ENCODE data around the gene PIH1D1. TPM values are rescaled to one million over a fixed set of nuclear protein-coding genes. Genes with fewer than 3 reads are reported as not detected.
A peak's percentile ranks its signal among the peaks of the same experiment; 100 is the strongest.

PIH1D1 gene
- total RNA-seq, 1 donor from 2014 or later, result 124 TPM

DNA sequence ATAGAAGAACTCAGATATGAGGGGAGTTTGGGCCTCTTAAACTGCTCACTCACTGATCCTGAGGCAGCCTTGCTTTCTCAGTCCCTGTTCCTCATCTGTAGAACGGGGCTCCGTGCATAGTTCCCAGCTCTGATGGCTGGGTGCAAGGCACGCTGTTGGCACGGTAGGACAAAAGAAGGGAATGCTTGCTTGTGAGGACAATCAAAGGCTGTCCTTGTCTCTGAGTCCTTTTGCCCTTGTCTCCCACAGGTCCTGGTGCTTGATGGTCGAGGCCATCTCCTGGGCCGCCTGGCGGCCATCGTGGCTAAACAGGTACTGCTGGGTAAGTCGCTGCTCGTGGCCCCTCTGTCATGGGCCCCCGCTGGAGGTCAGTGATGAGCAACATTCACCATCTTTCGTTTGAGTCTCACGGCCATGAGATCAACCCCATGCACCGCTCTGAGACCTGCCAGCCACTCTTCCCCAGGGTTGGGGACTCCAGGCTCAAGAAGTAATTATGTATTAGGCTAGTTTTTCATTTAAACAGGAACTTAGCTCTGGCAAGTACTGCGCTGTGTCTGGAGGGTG is 38.1 kb upstream of the PIH1D1 start:
- DNase-seq (ENCODE audit: low spot score), result no peak
- intact Hi-C loops (cut with micrococcal nuclease), result no loop called here
- Mint-ChIP-seq H3K4me3 (peak overlapping the region; percentile 98), H3K4me1 (ENCODE audit: low read depth) (peaks cover 34% of the 10 kb centered on the region), H3K36me3 (ENCODE audit: low read depth) (peaks cover 66% of the 10 kb centered on the region), H3K9me3 (no peaks in the 10 kb centered on the region), H3K27me3 (ENCODE audit: insufficient read depth) (peaks cover 4% of the 10 kb centered on the region), H3K27ac (peak overlapping the region; percentile 94)

GRCh38 chr19:49488863-49489537 is 37.4 kb upstream of the PIH1D1 start:
- H3K4me1 Mint-ChIP-seq (ENCODE audit: low read depth), result peaks cover 34% of the 10 kb centered on the region
- no peak for DNase-seq (ENCODE audit: low spot score)
- H3K9me3 Mint-ChIP-seq, result no peaks in the 10 kb centered on the region
- H3K36me3 Mint-ChIP-seq (ENCODE audit: low read depth), result peaks cover 66% of the 10 kb centered on the region
- H3K4me3 Mint-ChIP-seq, result peak overlapping the region; percentile 98
- H3K27me3 Mint-ChIP-seq (ENCODE audit: insufficient read depth), result peaks cover 4% of the 10 kb centered on the region
- intact Hi-C loops (cut with micrococcal nuclease), result no loop called here
- peak overlapping the region; percentile 94 for H3K27ac Mint-ChIP-seq

DNA sequence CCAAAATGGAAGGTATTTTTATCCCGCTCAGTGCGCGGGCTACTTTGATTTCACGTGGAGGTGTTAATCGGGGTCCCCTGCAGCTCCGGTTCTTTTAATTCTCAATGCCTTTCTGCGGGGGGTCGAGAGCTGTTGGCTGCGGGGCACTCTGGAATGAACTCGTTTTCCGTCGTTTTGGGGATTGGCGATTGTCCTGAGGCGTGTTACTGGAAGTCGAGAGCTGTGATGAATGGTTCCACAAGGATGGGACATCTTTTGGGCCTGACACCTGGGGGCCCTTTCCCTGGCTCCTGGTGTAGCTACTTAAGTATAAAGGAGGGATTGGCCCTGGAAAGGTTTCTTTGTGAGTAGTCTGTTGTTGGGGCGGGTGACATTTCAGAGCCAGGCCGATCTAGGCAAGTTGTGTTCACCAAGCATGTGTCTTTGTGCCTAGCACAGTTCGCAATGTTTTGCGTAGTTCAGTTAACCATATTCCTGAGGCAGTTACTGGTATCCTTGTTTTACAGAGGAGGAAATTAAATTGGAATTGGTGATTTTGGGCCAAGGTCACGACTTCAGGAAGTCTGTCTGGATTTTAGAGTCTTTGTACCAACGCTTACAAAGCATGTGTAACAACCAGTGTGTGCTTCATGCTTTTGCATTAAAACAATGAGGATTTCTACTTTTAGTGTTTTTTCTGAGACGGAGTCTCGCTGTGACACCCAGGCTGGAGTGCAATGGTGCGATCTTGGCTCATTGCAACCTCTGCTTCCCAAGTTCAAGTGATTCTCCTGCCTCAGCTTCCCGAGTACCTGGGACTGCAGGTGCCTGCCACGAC is 36.6 kb upstream of the PIH1D1 start:
- DNase-seq (ENCODE audit: low spot score), result no peak
- Mint-ChIP-seq H3K36me3 (ENCODE audit: low read depth) (peaks cover 66% of the 10 kb centered on the region), H3K4me3 (peak overlapping the region; percentile 98), H3K9me3 (no peaks in the 10 kb centered on the region), H3K27ac (peak overlapping the region; percentile 94), H3K4me1 (ENCODE audit: low read depth) (peaks cover 34% of the 10 kb centered on the region), H3K27me3 (ENCODE audit: insufficient read depth) (peaks cover 4% of the 10 kb centered on the region)
- intact Hi-C loops (cut with micrococcal nuclease), result no loop called here

GRCh38 chr19:49487277-49488045 is 35.8 kb upstream of the PIH1D1 start, which contains the start of gene RPL13A:
TSS of gene RPL13A (plus strand) at chr19:49487608. CDS start at chr19:49487630, 22 bp downstream.
- Mint-ChIP-seq H3K27ac (peak within 1 kb of the TSS; percentile 94), H3K4me1 (ENCODE audit: low read depth) (peaks cover 27% of the 10 kb centered on the region), H3K27me3 (ENCODE audit: insufficient read depth) (peaks cover 4% of the 10 kb centered on the region), H3K9me3 (no peaks in the 10 kb centered on the region), H3K4me3 (peak within 1 kb of the TSS; percentile 98), H3K36me3 (ENCODE audit: low read depth) (peaks cover 61% of the 10 kb centered on the region)
- DNase-seq (ENCODE audit: low spot score), result peak; percentile 100
- intact Hi-C loops (cut with micrococcal nuclease), result loop anchor here (1.0 kb wide), 4 partner anchors 9 to 34 kb away; partner anchors contain the start of genes ALDH16A1, FLT3LG and RPS11

DNA sequence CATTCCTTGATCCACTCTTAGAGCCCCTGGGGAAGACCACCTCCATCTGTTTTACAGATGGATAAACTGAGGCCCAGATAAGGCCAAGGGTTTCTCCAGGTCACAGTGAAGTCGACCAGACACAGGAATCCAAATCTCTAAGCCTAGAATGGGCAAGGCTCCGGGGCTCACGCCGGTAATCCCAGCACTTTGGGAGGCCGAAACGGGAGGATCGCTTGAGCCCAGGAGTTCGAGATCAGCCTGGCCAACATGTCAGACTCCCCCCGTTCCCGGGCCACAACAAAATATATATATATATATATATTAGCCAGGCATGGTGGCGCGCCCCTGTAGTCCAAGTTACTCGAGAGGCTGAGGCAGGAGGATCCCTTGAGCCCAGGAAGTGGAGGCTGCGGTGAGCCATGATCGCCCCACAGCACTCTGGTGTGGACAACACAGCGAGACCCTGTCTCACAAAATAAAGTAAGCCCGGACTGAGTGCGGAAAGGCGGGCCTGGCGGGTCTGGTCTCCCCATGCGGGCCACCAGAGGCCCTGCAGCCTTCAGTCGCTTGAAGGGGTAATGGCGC is 35.2 kb upstream of the PIH1D1 start:
- H3K4me1 Mint-ChIP-seq (ENCODE audit: low read depth), result peaks cover 23% of the 10 kb centered on the region
- H3K4me3 Mint-ChIP-seq, result peak overlapping the region; percentile 98
- no peaks in the 10 kb centered on the region for H3K9me3 Mint-ChIP-seq
- peak overlapping the region; percentile 94 for H3K27ac Mint-ChIP-seq
- intact Hi-C loops (cut with micrococcal nuclease), result loop anchor here (1.0 kb wide), 4 partner anchors 10 to 33 kb away; partner anchors contain the start of genes ALDH16A1, FLT3LG and RPS11
- peaks cover 4% of the 10 kb centered on the region for H3K27me3 Mint-ChIP-seq (ENCODE audit: insufficient read depth)
- H3K36me3 Mint-ChIP-seq (ENCODE audit: low read depth), result peaks cover 55% of the 10 kb centered on the region
- no peak for DNase-seq (ENCODE audit: low spot score)

DNA sequence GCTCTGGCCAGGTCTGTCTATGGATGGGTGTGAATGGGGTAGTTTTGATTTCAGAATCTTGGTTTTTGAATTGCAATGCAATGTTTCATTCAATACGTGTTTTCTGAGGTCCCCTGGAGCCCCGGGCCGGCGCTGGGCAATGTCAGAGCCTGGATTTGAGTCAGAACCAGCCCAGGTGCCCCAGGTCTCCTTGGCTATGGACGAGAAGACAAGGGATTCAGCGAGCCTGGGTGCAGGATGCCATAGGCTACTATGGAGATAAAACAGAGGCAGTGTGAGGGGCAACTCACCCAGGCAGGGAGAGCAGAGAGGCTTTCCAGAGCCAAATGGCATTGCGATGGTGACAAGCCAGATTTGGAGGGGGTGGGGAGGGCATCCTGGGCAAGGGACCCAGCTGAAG is 34.6 kb upstream of the PIH1D1 start:
- intact Hi-C loops (cut with micrococcal nuclease), result no loop called here
- H3K27me3 Mint-ChIP-seq (ENCODE audit: insufficient read depth), result peaks cover 4% of the 10 kb centered on the region

DNA sequence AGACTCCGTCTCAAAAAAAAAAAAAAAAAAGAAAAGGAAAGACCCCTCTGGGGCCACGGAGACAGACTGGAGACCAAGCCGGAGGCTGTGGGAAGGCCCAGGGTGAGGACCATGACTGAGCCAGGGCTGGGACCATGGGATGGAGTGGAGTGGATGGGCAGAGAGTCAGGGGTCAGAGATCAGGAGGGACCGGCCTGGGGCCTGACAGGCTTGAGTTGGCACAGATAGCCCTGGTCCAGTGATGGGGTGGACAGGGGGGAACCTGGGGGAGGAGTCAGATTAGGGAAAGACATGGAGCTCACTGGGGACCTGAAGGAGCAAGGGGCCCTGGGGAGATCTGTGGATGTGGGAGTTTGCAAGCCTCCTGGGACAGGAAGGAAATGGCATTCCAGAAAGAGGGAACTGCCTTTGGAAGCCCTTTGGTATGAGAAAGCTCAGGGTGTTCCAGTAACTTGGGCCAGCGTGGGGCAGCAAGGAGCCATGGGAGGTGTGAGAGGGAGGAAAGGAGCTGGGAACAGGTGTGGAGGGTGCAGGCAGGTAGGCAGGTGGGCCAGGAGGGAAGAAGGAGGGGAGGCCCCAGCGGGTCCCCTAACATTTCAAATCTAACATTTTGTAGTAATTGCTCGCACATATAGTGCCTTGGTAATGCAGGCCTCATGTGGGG is 29.5 kb upstream of the PIH1D1 start:
- no peak for DNase-seq (ENCODE audit: low spot score)
- Mint-ChIP-seq H3K4me3 (no peak overlapping the region), H3K4me1 (ENCODE audit: low read depth) (peaks cover 16% of the 10 kb centered on the region), H3K36me3 (ENCODE audit: low read depth) (peaks cover 24% of the 10 kb centered on the region), H3K9me3 (no peaks in the 10 kb centered on the region), H3K27ac (peak overlapping the region; percentile 50), H3K27me3 (ENCODE audit: insufficient read depth) (no peaks in the 10 kb centered on the region)
- intact Hi-C loops (cut with micrococcal nuclease), result no loop called here

More for the DNA sequence above, 34.6 kb upstream of the PIH1D1 start:
- H3K36me3 Mint-ChIP-seq (ENCODE audit: low read depth), result peaks cover 52% of the 10 kb centered on the region
- DNase-seq (ENCODE audit: low spot score), result no peak
- H3K27ac Mint-ChIP-seq, result peak overlapping the region; percentile 82
- H3K9me3 Mint-ChIP-seq, result no peaks in the 10 kb centered on the region
- no peak overlapping the region for H3K4me3 Mint-ChIP-seq
- H3K4me1 Mint-ChIP-seq (ENCODE audit: low read depth), result peaks cover 25% of the 10 kb centered on the region

- peak overlapping the region; percentile 18 for H3K27ac Mint-ChIP-seq
Measured at GRCh38 chr19:49479975-49480628, 28.5 kb upstream of the PIH1D1 start.

GRCh38 chr19:49475995-49476880 is 24.6 kb upstream of the PIH1D1 start:
- no peaks in the 10 kb centered on the region for H3K27me3 Mint-ChIP-seq (ENCODE audit: insufficient read depth)
- peak overlapping the region; percentile 97 for H3K27ac Mint-ChIP-seq
- no peaks in the 10 kb centered on the region for H3K9me3 Mint-ChIP-seq
- peaks cover 31% of the 10 kb centered on the region for H3K4me1 Mint-ChIP-seq (ENCODE audit: low read depth)
- peak; percentile 72 for DNase-seq (ENCODE audit: low spot score)
- intact Hi-C loops (cut with micrococcal nuclease), result loop anchor here (1.0 to 2.0 kb wide), 4 partner anchors 23 to 250 kb away; partner anchors contain the start of gene ALDH16A1
- peaks cover 15% of the 10 kb centered on the region for H3K36me3 Mint-ChIP-seq (ENCODE audit: low read depth)
- H3K4me3 Mint-ChIP-seq, result peak overlapping the region; percentile 91

More at GRCh38 chr19:49479975-49480628, 28.5 kb upstream of the PIH1D1 start:
- DNase-seq (ENCODE audit: low spot score), result no peak
- intact Hi-C loops (cut with micrococcal nuclease), result no loop called here
- H3K4me1 Mint-ChIP-seq (ENCODE audit: low read depth), result peaks cover 20% of the 10 kb centered on the region
- H3K9me3 Mint-ChIP-seq, result no peaks in the 10 kb centered on the region
- H3K27me3 Mint-ChIP-seq (ENCODE audit: insufficient read depth), result no peaks in the 10 kb centered on the region
- H3K4me3 Mint-ChIP-seq, result no peak overlapping the region
- H3K36me3 Mint-ChIP-seq (ENCODE audit: low read depth), result peaks cover 19% of the 10 kb centered on the region

DNA sequence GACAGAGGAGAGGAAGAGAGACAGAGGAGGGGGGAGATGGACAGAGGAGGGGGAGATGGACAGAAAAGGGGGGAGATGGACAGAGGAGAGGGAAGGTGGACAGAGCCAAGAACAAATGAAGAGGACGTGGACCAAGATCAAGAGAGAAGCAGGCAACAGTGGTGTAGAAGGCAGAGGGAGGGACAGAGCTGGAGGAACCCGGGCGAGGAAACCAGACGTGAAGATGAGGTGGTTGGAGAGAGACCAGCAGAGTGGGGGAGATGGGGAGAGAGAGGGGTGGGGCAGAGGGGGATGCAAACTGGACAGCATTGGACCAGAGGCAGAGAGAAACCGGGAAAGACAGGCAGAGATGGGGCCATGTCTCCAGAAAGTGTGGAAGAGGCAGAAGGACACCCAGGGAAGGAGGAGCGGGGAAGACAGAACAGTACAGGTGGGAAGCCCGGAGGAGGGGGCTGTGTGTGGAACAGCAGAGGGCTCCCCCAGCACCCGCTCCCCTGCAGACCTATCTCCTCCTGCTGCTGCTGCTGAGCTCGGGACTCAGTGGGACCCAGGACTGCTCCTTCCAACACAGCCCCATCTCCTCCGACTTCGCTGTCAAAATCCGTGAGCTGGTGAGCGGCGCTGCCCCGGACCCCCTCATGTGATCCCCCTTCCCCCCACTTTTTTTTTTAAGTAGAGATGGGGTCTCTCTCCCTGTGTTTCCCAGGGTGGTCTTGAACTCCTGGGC is 23.7 kb upstream of the PIH1D1 start:
- no peak for DNase-seq (ENCODE audit: low spot score)
- H3K36me3 Mint-ChIP-seq (ENCODE audit: low read depth), result peaks cover 10% of the 10 kb centered on the region
- peak overlapping the region; percentile 91 for H3K4me3 Mint-ChIP-seq
- H3K4me1 Mint-ChIP-seq (ENCODE audit: low read depth), result peaks cover 36% of the 10 kb centered on the region
- intact Hi-C loops (cut with micrococcal nuclease), result no loop called here
- H3K9me3 Mint-ChIP-seq, result no peaks in the 10 kb centered on the region
- no peaks in the 10 kb centered on the region for H3K27me3 Mint-ChIP-seq (ENCODE audit: insufficient read depth)
- peak overlapping the region; percentile 97 for H3K27ac Mint-ChIP-seq
